CD4-positive, alpha-beta T cell (primary cell): ENCODE results near the gene ABCA9. TPM values are rescaled to one million over a fixed set of nuclear protein-coding genes. Genes with fewer than 3 reads are reported as not detected.
A peak's percentile ranks its signal among the peaks of the same experiment; 100 is the strongest.

Experiments
- ATAC-seq: fragments of 200-7000 bp; cut with Tn5 transposase; one replicate; pipeline ENCODE4 v1.10.0; 2022; ENCODE audit warnings: mild to moderate bottlenecking; ENCODE audit not compliant: poor library complexity
- CTCF ChIA-PET: fragments of 350-600 bp; sonication (Branson Sonifier 250); formaldehyde crosslinking; loops from one replicate; lab custom pipeline; 2021; ENCODE audit warnings: antibody characterized with exemption, inconsistent platforms; lab: Charles Lee
- POLR2A ChIA-PET: fragments of 350-600 bp; sonication (Branson Sonifier 250); formaldehyde crosslinking; loops from one replicate; lab custom pipeline; 2021; ENCODE audit warnings: antibody characterized with exemption, inconsistent platforms; lab: Charles Lee
- DNase-seq, 14 experiments: peaks; one replicate each; pipeline ENCODE4 v3.0.0-alpha.2; 2013 to 2020; ENCODE audit warnings: mixed read lengths in 2 of 14
- H3K27ac ChIP-seq, 2 donors: one replicate each; pipeline versions ENCODE4 v1.5.1 to v1.7.0; 2013; ENCODE audit warnings: low read length in 2 of 2, low read depth in 1 of 2, mild to moderate bottlenecking in 1 of 2
- H3K27me3 ChIP-seq, 2 experiments: 1 replicate in 1 of 2; 2 replicates in 1 of 2; pipeline versions ENCODE4 v1.6.1 to v1.7.0; 2013; ENCODE audit warnings: low read length in 2 of 2, control low read depth in 1 of 2, mild to moderate bottlenecking in 1 of 2, moderate library complexity in 1 of 2; ENCODE audit not compliant: insufficient read depth in 2 of 2, control insufficient read depth in 1 of 2
- H3K36me3 ChIP-seq: one replicate; pipeline ENCODE4 v1.6.1; 2013; ENCODE audit warnings: low read length, control low read depth; ENCODE audit not compliant: insufficient read depth
- H3K4me1 ChIP-seq: one replicate; pipeline ENCODE4 v1.6.1; 2013; ENCODE audit warnings: low read length, control low read depth; ENCODE audit not compliant: insufficient read depth
- H3K4me3 ChIP-seq: one replicate; pipeline ENCODE4 v1.5.1; 2013; ENCODE audit warnings: mild to moderate bottlenecking, low read length, moderate library complexity
- H3K9me3 ChIP-seq, 2 experiments: 1 replicate in 1 of 2; 2 replicates in 1 of 2; pipeline versions ENCODE4 v1.6.1 to v1.7.0; 2013; ENCODE audit warnings: low read length in 2 of 2, mild to moderate bottlenecking in 2 of 2, control low read depth in 1 of 2, moderate library complexity in 1 of 2; ENCODE audit not compliant: control insufficient read depth in 1 of 2, insufficient read depth in 1 of 2
- H3K27ac Mint-ChIP-seq: one replicate; pipeline ENCODE4 v1.8.0; 2020; ENCODE audit warnings: mixed read lengths
- H3K27me3 Mint-ChIP-seq: one replicate; pipeline ENCODE4 v1.8.0; 2021; ENCODE audit warnings: mixed read lengths
- H3K36me3 Mint-ChIP-seq: one replicate; pipeline ENCODE4 v1.8.0; 2021; ENCODE audit warnings: low read depth, mixed read lengths
- H3K4me1 Mint-ChIP-seq: one replicate; pipeline ENCODE4 v1.8.0; 2021; ENCODE audit warnings: low read depth, mixed read lengths
- H3K4me3 Mint-ChIP-seq: one replicate; pipeline ENCODE4 v1.8.0; 2020; ENCODE audit warnings: mild to moderate bottlenecking, mixed read lengths
- H3K9me3 Mint-ChIP-seq: one replicate; pipeline ENCODE4 v1.8.0; 2020; ENCODE audit warnings: mixed read lengths
- intact Hi-C, 2 experiments: fragments of 100-400 bp; cut with DNase I in 1 of 2; cut with micrococcal nuclease in 1 of 2; formaldehyde crosslinking; loops; one replicate each; pipeline versions ENCODE4 v1.15.1 to v1.9.0; 2023 to 2025; cut with DNase I, micrococcal nuclease
- total RNA-seq, 174 experiments: library from RNA in 2 of 174; stranded (reverse) in 2 of 174; gene quantifications; one replicate each; pipeline ENCODE4 v1.2.3 and lab custom pipeline; 2021 to 2026
- TF ChIP-seq, protein P1 (sequence below): fragments of 200-600 bp; IDR thresholded peaks from one replicate; pipeline ENCODE4 v1.8.0; 2022; ENCODE audit warnings: antibody characterized with exemption, mild to moderate bottlenecking

The ABCA9 gene
- total RNA-seq, 2 experiments from 2014 or later, result 0.03 TPM

DNA sequence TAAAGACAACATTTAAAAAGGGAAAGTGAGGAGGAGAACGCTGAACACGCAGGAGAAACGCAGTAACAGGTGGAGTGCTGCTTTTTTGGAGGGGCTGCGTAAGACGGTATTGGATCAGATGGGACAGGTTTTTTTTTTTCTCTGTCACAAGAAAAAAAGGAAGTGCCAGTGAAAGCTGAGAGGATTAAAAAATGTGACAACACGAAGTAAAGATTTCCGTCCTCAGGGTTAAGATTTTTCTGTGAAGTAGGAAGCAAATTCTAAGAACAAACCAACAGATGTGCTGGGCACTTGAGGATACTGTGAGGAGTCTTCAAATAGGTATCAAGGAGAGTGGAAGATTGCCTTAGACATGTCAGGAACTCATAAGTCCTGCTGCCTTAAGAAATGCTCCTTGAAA is 5.8 kb upstream of the ABCA9 start:
- DNase-seq, result peak in 1 of 14 experiments; percentile 4
- intact Hi-C loops, result no loop called here
- Histone ChIP-seq H3K9me3 (peaks cover 0 to 4% of the 10 kb centered on the region in 2 experiments), H3K27ac (no peak overlapping the region), H3K4me1 (peaks cover 12% of the 10 kb centered on the region), H3K36me3 (no peaks in the 10 kb centered on the region), H3K27me3 (no peaks in the 10 kb centered on the region), H3K4me3 (no peak overlapping the region)
- ChIA-PET POLR2A (no interaction called here), CTCF (no interaction called here)
- H3K4me1 Mint-ChIP-seq, result peaks cover 30% of the 10 kb centered on the region
- no peak for ATAC-seq
- no peak overlapping the region for H3K4me3 Mint-ChIP-seq
- H3K27me3 Mint-ChIP-seq, result no peaks in the 10 kb centered on the region
- no peaks in the 10 kb centered on the region for H3K9me3 Mint-ChIP-seq
- TF ChIP-seq, protein P1, sequence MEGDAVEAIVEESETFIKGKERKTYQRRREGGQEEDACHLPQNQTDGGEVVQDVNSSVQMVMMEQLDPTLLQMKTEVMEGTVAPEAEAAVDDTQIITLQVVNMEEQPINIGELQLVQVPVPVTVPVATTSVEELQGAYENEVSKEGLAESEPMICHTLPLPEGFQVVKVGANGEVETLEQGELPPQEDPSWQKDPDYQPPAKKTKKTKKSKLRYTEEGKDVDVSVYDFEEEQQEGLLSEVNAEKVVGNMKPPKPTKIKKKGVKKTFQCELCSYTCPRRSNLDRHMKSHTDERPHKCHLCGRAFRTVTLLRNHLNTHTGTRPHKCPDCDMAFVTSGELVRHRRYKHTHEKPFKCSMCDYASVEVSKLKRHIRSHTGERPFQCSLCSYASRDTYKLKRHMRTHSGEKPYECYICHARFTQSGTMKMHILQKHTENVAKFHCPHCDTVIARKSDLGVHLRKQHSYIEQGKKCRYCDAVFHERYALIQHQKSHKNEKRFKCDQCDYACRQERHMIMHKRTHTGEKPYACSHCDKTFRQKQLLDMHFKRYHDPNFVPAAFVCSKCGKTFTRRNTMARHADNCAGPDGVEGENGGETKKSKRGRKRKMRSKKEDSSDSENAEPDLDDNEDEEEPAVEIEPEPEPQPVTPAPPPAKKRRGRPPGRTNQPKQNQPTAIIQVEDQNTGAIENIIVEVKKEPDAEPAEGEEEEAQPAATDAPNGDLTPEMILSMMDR, result no peak
- H3K27ac Mint-ChIP-seq, result no peak overlapping the region
- H3K36me3 Mint-ChIP-seq, result no peaks in the 10 kb centered on the region

DNA sequence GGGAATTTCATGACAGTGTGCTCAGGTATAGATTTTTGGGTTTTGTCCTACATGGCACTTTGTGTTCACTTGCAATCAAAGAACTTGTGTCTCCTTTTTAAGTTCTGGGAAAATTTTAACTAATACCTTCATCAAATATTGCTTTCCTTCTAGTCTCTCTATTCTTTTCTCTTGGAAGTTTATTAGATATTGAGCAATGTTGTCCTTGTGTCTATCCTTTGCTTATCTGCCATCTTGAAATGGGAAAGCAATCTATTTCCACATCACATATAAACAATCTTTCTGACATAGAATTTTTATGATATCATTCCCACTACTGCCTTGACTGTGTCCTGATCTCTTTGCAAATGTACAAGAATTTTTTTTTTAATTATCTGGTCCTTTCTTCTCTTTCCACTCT is 4.4 kb upstream of the ABCA9 start:
- Histone ChIP-seq H3K27ac (no peak overlapping the region), H3K4me3 (no peak overlapping the region), H3K4me1 (no peaks in the 10 kb centered on the region), H3K27me3 (no peaks in the 10 kb centered on the region), H3K9me3 (no peaks in the 10 kb centered on the region), H3K36me3 (no peaks in the 10 kb centered on the region)
- POLR2A ChIA-PET, result no interaction called here
- CTCF ChIA-PET, result no interaction called here
- Mint-ChIP-seq H3K4me3 (no peak overlapping the region), H3K9me3 (no peaks in the 10 kb centered on the region), H3K27ac (no peak overlapping the region), H3K27me3 (no peaks in the 10 kb centered on the region), H3K36me3 (no peaks in the 10 kb centered on the region), H3K4me1 (peaks cover 21% of the 10 kb centered on the region)
- ATAC-seq (no peak), DNase-seq (no peak)
- TF ChIP-seq, protein P1, result no peak
- intact Hi-C loops, result no loop called here

DNA sequence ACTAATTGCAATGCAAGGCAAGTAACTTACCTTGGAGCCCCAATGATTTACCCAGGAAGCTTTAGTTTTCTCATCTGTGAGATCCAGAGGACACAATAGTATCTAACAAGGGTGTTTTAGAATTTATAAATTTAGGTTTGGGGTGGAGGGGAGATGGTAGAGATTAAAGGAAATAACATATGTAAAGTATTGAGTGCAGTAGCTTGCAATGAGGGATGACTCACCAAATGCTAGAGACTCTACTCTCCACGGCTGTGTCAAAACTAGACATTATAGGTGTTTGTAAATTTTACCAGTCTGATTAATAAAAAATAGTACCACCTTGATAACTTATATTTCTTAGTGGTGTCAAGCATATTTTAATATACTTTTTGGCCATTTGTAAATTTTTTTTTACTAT is 3.7 kb upstream of the ABCA9 start:
- H3K4me3 Mint-ChIP-seq, result no peak overlapping the region
- no peaks in the 10 kb centered on the region for H3K36me3 Mint-ChIP-seq
- no peaks in the 10 kb centered on the region for H3K27me3 Mint-ChIP-seq
- no peaks in the 10 kb centered on the region for H3K9me3 Mint-ChIP-seq
- peak in 1 of 14 experiments; percentile 11 for DNase-seq
- ChIA-PET POLR2A (no interaction called here), CTCF (no interaction called here)
- Histone ChIP-seq H3K27ac (no peak overlapping the region), H3K4me1 (no peaks in the 10 kb centered on the region), H3K36me3 (no peaks in the 10 kb centered on the region), H3K9me3 (no peaks in the 10 kb centered on the region), H3K4me3 (no peak overlapping the region), H3K27me3 (no peaks in the 10 kb centered on the region)
- H3K4me1 Mint-ChIP-seq, result peaks cover 21% of the 10 kb centered on the region
- ATAC-seq, result no peak
- intact Hi-C loops, result no loop called here
- no peak overlapping the region for H3K27ac Mint-ChIP-seq
- TF ChIP-seq, protein P1, result no peak
